ENCODE measurements around the gene PDE4B. TPM values are rescaled to one million over a fixed set of nuclear protein-coding genes. Genes with fewer than 3 reads are reported as not detected.
"Not testable (repeated sequence)": the region's sequence is repeated elsewhere in the genome, so short reads cannot be mapped to it uniquely, and the experiment has no call there.

Gene PDE4B
- total RNA-seq, 2 experiments from 2014 or later, result 42.2 to 71.2 TPM

GRCh38 chr1:66000033-66000637 lies 207.4 kb downstream of the PDE4B start:
- no peak overlapping the region for H3K27ac Mint-ChIP-seq
- H3K4me3 Mint-ChIP-seq, result no peak overlapping the region
- no peaks in the 10 kb centered on the region for H3K9me3 Mint-ChIP-seq (ENCODE audit: low read depth)
- no peak for ATAC-seq
- H3K27me3 Mint-ChIP-seq, result peaks cover 27% of the 10 kb centered on the region
- no peaks in the 10 kb centered on the region for H3K36me3 Mint-ChIP-seq
- H3K4me1 Mint-ChIP-seq, result no peaks in the 10 kb centered on the region
- CTCF ChIA-PET, result no interaction called here
- DNase-seq, result no peak

DNA sequence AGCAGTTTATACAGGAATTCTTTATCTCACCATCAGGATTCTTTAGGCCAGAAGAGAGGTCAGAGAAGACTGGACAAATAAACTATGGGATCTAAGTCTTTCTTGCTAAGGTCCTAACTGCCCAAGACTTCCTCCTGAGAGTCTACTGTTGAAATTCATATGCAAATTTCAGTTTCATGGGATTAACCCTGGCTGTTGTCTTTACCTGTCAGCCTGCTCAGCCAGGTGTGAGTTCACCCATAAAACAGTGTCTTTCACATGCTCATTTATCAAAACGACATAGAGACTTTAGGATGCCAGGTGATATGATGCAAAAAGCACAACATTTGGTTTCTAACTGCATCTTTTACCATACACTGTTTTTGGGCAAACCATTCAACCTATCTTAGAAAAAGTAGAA lies 211.0 kb downstream of the PDE4B start:
- Mint-ChIP-seq H3K27ac (no peak overlapping the region), H3K4me1 (no peaks in the 10 kb centered on the region), H3K36me3 (no peaks in the 10 kb centered on the region), H3K4me3 (no peak overlapping the region), H3K9me3 (ENCODE audit: low read depth) (no peaks in the 10 kb centered on the region), H3K27me3 (peaks cover 16% of the 10 kb centered on the region)
- no peak for DNase-seq
- no peak for ATAC-seq
- CTCF ChIA-PET, result no interaction called here

DNA sequence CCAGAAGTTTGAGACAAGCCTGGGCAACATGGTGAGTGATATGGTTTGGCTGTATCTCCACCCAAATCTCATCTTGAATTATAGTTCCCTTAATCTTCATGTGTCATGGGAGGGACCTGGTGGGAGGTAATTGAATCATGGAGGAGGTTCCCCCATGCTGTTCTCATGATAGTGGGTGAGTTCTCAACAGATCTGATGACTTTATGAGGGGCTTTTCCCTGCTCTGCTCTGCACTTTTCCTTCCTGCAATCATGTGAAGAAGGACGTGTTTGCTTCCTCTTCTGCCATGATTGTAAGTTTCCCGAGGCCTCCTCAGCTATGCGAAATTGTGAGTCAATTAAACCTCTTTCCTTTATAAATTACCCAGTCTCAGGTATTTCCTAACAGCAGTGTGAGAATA lies 213.8 kb downstream of the PDE4B start:
- DNase-seq; CTCF ChIA-PET; H3K27me3 Mint-ChIP-seq; H3K4me1 Mint-ChIP-seq; H3K4me3 Mint-ChIP-seq; H3K36me3 Mint-ChIP-seq; ATAC-seq; H3K9me3 Mint-ChIP-seq (ENCODE audit: low read depth); H3K27ac Mint-ChIP-seq: not testable (repeated sequence)

- Mint-ChIP-seq H3K4me1 (no peaks in the 10 kb centered on the region), H3K36me3 (no peaks in the 10 kb centered on the region), H3K9me3 (ENCODE audit: low read depth) (no peaks in the 10 kb centered on the region), H3K4me3 (no peak overlapping the region), H3K27me3 (peaks cover 7% of the 10 kb centered on the region), H3K27ac (no peak overlapping the region)
- DNase-seq (no peak), ATAC-seq (no peak)
- CTCF ChIA-PET, result interaction anchor here (1.0 kb wide), 1 partner anchor 126 kb away, joined by 3 read pairs; no protein-coding TSS in a partner anchor
These were observed 219.6 kb downstream of the PDE4B start for GRCh38 chr1:66012106-66012784.

DNA sequence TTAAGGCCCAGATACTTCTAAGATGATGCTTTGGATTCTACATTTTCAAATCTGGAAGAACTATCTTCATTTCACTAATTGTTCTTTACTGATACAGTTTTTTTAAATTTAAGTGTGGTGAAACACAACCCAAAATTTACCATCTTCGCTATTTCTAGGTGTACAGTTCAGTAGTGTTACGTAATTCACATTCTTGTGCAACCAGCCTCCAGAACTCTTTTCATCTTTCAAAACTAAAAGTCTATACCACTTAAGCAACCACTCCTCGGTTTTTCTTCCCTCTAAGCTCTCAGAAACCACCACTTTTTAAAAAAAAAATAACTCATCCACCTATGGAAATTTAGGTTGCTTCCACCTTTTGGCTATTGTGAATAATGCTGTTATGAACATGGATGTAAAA lies 220.7 kb downstream of the PDE4B start:
- no peaks in the 10 kb centered on the region for H3K4me1 Mint-ChIP-seq
- H3K27ac Mint-ChIP-seq, result no peak overlapping the region
- no peak overlapping the region for H3K4me3 Mint-ChIP-seq
- H3K36me3 Mint-ChIP-seq, result no peaks in the 10 kb centered on the region
- ATAC-seq (no peak), DNase-seq (no peak)
- CTCF ChIA-PET, result no interaction called here
- H3K27me3 Mint-ChIP-seq, result peaks cover 7% of the 10 kb centered on the region
- H3K9me3 Mint-ChIP-seq (ENCODE audit: low read depth), result no peaks in the 10 kb centered on the region

DNA sequence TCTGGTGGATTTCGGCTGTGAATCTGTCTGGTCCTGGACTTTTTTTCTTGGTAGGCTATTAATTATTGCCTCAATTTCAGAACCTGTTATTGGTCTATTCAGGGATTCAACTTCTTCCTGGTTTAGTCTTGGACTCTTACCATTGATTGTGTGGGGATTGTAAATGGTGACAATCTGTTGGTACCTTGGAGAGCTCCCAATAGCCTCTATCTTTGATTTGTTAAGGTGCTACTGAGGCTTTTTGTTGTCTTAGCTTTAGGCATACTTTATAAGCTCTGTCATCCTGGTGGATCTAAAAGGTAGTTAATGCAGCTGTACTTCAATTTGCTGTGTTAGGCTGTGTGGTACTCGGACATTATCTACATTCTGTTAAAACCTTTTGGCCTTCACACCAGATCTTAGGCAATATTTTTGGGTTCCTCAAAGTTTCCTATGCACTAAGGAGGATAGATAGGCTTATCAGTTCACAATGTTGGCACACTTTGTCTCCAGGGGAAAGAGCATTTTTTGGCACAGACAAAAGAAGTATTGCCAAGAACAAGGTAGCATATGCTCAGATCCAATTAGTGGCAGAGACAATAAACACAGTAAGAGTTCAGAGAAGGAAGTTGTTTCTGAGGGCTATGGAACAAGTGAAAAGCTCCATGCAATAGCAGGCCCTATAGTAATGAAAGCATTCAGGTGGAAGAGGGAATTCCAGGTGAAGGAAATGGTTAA lies 230.4 kb downstream of the PDE4B start:
- CTCF ChIA-PET, result no interaction called here
- Mint-ChIP-seq H3K27me3 (peaks cover 7% of the 10 kb centered on the region), H3K27ac (no peak overlapping the region), H3K36me3 (no peaks in the 10 kb centered on the region), H3K9me3 (ENCODE audit: low read depth) (no peaks in the 10 kb centered on the region), H3K4me1 (no peaks in the 10 kb centered on the region), H3K4me3 (no peak overlapping the region)
- ATAC-seq (no peak), DNase-seq (no peak)

DNA sequence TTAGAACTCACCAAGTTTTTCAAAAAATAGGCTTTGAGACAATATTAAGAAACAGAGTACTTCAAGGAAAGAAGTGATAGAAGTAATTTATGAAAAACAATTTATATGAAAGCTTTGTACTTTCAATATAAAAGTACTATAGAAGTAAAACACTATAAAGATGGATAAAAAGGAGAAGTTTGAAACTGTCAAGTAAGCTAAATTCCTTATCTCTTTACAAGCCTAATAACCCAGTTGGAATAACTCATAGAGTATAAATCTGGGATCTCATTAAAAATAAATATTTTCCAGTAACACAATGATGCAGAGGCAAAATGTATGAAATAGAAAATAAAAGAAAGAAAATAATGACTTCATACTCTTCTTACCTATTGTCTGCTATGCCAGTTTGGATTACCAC lies 232.5 kb downstream of the PDE4B start:
- Mint-ChIP-seq H3K4me3 (no peak overlapping the region), H3K36me3 (no peaks in the 10 kb centered on the region), H3K9me3 (ENCODE audit: low read depth) (no peaks in the 10 kb centered on the region), H3K4me1 (no peaks in the 10 kb centered on the region), H3K27me3 (peaks cover 7% of the 10 kb centered on the region), H3K27ac (no peak overlapping the region)
- ATAC-seq (no peak), DNase-seq (no peak)
- CTCF ChIA-PET, result no interaction called here

DNA sequence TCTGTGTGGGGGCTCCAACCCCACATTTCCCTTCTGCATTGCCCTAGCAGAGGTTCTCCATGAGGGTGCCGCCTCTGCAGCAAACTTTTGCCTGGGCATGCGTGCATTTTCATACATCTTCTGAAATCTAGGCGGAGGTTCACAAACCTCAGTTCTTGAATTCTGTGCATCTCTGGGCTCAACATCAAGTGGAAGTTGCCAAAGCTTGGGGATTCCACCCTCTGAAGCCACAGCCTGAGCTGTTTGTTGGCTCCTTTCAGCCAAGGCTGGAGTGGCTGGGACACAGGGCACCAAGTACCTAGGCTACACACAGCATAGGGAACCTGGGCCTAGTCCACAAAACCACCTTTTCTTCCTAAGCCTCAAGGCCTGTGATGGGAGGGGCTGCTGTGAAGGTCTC lies 235.3 kb downstream of the PDE4B start:
- Mint-ChIP-seq H3K4me3 (no peak overlapping the region), H3K27ac (no peak overlapping the region), H3K36me3 (no peaks in the 10 kb centered on the region), H3K27me3 (peaks cover 7% of the 10 kb centered on the region), H3K4me1 (no peaks in the 10 kb centered on the region), H3K9me3 (ENCODE audit: low read depth) (no peaks in the 10 kb centered on the region)
- CTCF ChIA-PET, result no interaction called here
- ATAC-seq, result no peak
- no peak for DNase-seq

GRCh38 chr1:66033781-66034180 lies 241.1 kb downstream of the PDE4B start:
- Mint-ChIP-seq H3K4me1 (peaks cover 2% of the 10 kb centered on the region), H3K27me3 (peaks cover 23% of the 10 kb centered on the region), H3K9me3 (ENCODE audit: low read depth) (no peaks in the 10 kb centered on the region), H3K4me3 (no peak overlapping the region), H3K27ac (no peak overlapping the region), H3K36me3 (no peaks in the 10 kb centered on the region)
- no peak for DNase-seq
- CTCF ChIA-PET, result no interaction called here
- ATAC-seq, result no peak

- CTCF ChIA-PET, result no interaction called here
- Mint-ChIP-seq H3K27me3 (peaks cover 26% of the 10 kb centered on the region), H3K36me3 (no peaks in the 10 kb centered on the region), H3K9me3 (ENCODE audit: low read depth) (no peaks in the 10 kb centered on the region), H3K4me3 (no peak overlapping the region), H3K4me1 (peaks cover 2% of the 10 kb centered on the region), H3K27ac (no peak overlapping the region)
- DNase-seq (no peak), ATAC-seq (no peak)
These were observed 243.0 kb downstream of the PDE4B start for GRCh38 chr1:66035616-66036245.

DNA sequence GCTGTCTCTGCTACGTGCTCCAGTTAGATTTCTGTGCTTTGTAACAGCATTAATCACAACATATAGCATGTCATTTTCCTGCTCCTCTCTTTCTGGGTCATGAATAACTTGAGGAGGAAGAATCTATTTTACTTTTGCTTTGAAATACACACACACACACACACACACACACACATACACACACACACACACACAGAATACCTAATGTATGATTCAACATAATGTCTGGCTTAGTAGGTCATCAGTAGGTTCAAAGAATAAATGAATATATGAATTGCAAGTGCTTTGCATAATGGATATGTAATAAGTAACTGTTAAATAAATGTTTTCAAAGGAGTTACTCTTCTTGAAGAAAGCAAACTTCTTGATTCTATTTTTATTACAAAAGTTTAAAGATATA lies 249.0 kb downstream of the PDE4B start:
- Mint-ChIP-seq H3K27me3 (peaks cover 22% of the 10 kb centered on the region), H3K4me3 (no peak overlapping the region), H3K9me3 (ENCODE audit: low read depth) (no peaks in the 10 kb centered on the region), H3K27ac (no peak overlapping the region), H3K4me1 (no peaks in the 10 kb centered on the region), H3K36me3 (no peaks in the 10 kb centered on the region)
- DNase-seq, result no peak
- ATAC-seq, result no peak
- CTCF ChIA-PET, result no interaction called here

- CTCF ChIA-PET, result no interaction called here
- no peak overlapping the region for H3K4me3 Mint-ChIP-seq
- H3K27ac Mint-ChIP-seq, result no peak overlapping the region
- ATAC-seq, result no peak
- H3K36me3 Mint-ChIP-seq, result no peaks in the 10 kb centered on the region
- H3K9me3 Mint-ChIP-seq (ENCODE audit: low read depth), result no peaks in the 10 kb centered on the region
- DNase-seq, result no peak
- peaks cover 21% of the 10 kb centered on the region for H3K27me3 Mint-ChIP-seq
- no peaks in the 10 kb centered on the region for H3K4me1 Mint-ChIP-seq
These were observed 250.5 kb downstream of the PDE4B start for GRCh38 chr1:66043186-66043585.

DNA sequence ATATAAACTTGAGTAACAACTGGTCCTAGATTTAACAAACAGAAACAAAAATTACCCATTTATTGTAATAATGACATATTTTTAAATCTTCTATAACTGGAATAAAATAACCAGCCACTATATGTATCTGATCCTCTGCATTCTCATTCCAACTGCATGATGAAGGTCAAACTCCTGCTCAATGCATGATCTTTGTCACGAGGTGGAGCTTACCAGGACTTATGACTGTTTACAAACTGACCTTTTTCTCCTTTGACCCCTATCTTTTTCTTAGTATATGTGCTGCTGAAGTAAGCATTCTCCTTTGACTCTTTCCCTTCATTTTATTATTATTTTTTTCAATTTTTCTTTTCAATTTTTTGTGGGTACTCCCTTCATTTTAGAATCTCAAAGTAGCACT lies 252.2 kb downstream of the PDE4B start:
- Mint-ChIP-seq H3K27ac (no peak overlapping the region), H3K27me3 (peaks cover 18% of the 10 kb centered on the region), H3K4me1 (no peaks in the 10 kb centered on the region), H3K36me3 (no peaks in the 10 kb centered on the region), H3K9me3 (ENCODE audit: low read depth) (no peaks in the 10 kb centered on the region), H3K4me3 (no peak overlapping the region)
- CTCF ChIA-PET, result no interaction called here
- DNase-seq, result no peak
- no peak for ATAC-seq

DNA sequence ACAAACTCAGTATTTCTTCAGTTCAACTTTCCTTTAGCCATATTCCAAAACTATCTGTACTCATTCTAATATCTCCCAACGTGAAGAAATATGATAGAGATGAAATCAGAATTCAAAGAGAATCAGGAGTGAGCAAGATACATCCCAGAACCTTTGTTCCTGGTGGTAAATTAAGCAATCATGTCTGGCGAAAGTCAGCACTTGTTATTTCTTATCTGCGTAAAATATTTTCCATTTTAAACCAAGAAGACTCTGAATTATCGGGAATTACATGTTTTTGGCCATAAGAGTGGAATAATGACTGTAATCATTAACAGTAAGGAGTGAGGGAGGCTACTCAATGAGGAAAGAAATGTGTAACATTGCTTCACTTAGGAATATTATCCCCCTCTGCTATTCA lies 253.7 kb downstream of the PDE4B start:
- H3K4me3 Mint-ChIP-seq, result no peak overlapping the region
- H3K27ac Mint-ChIP-seq, result no peak overlapping the region
- no peak for ATAC-seq
- H3K36me3 Mint-ChIP-seq, result no peaks in the 10 kb centered on the region
- H3K27me3 Mint-ChIP-seq, result peaks cover 11% of the 10 kb centered on the region
- no peak for DNase-seq
- H3K9me3 Mint-ChIP-seq (ENCODE audit: low read depth), result no peaks in the 10 kb centered on the region
- no peaks in the 10 kb centered on the region for H3K4me1 Mint-ChIP-seq
- CTCF ChIA-PET, result no interaction called here
